ENCODE data around the gene CDK13.

Gene CDK13

GRCh38 chr7:40134428-40135316 lies 184.6 kb downstream of the CDK13 start, which contains the start of the genes MPLKIP and SUGCT (continued):
- peak; percentile 69 for TF ChIP-seq ZNF600 (tag by site-specific recombination; IDR thresholded peaks at IDR 0.05)
- no peak for TF ChIP-seq BCL11A (tag by site-specific recombination; IDR thresholded peaks at IDR 0.05; ENCODE audit: low read depth)
- no peak for TF ChIP-seq ZNF423 (tag by site-specific recombination; IDR thresholded peaks at IDR 0.05)
- no peak for TF ChIP-seq ZNF529 (tag by site-specific recombination; IDR thresholded peaks at IDR 0.05; ENCODE audit: insufficient replicate concordance)
- TF ChIP-seq ZNF169 (tag by site-specific recombination; IDR thresholded peaks at IDR 0.05) = 0 out of 2 replicates have a peak, but pooled peaks have one; percentile 24
- TF ChIP-seq ZNF175 (tag by site-specific recombination; IDR thresholded peaks at IDR 0.05) = no peak
- TF ChIP-seq MEIS1 (CRISPR knock-in tag; IDR thresholded peaks at IDR 0.05; ENCODE audit: borderline replicate concordance) = no peak
- no peak for TF ChIP-seq IKZF3 (tag by site-specific recombination; IDR thresholded peaks at IDR 0.05)
- no peak for TF ChIP-seq ZNF513 (tag by site-specific recombination; IDR thresholded peaks at IDR 0.05)
- peak; percentile 66; the same call in 1 of the 2 replicates for TF ChIP-seq ZSCAN23 (tag by site-specific recombination; IDR thresholded peaks at IDR 0.05)
- peak; percentile 77; the same call in 1 of the 2 replicates for TF ChIP-seq SALL2 (tag by site-specific recombination; IDR thresholded peaks at IDR 0.05; ENCODE audit: borderline replicate concordance)
- no peak for TF ChIP-seq ZNF239 (tag by site-specific recombination; IDR thresholded peaks at IDR 0.05)
- TF ChIP-seq ZIC2 (tag by site-specific recombination; IDR thresholded peaks at IDR 0.05) = peak; percentile 45; the same call in 1 of the 2 replicates
- no peak for TF ChIP-seq PRDM6 (tag by site-specific recombination; IDR thresholded peaks at IDR 0.05)
- TF ChIP-seq ZNF830 (tag by site-specific recombination; IDR thresholded peaks at IDR 0.05; ENCODE audit: low read depth) = no peak
- TF ChIP-seq ZNF24 (tag by site-specific recombination; IDR thresholded peaks at IDR 0.05) = peak; percentile 86
- TF ChIP-seq KLF8 (tag by site-specific recombination; IDR thresholded peaks at IDR 0.05) = peak; percentile 90
- no peak for TF ChIP-seq ZNF214 (tag by site-specific recombination; IDR thresholded peaks at IDR 0.05; ENCODE audit: borderline replicate concordance)
- TF ChIP-seq ZNF404 (tag by site-specific recombination; IDR thresholded peaks at IDR 0.05) = no peak
- peak; percentile 74 for TF ChIP-seq ZNF394 (tag by site-specific recombination; IDR thresholded peaks at IDR 0.05; ENCODE audit: borderline replicate concordance)
- TF ChIP-seq PRDM2 (tag by site-specific recombination; IDR thresholded peaks at IDR 0.05; ENCODE audit: borderline replicate concordance) = no peak
- TF ChIP-seq GLI2 (tag by site-specific recombination; IDR thresholded peaks at IDR 0.05; ENCODE audit: borderline replicate concordance, low read depth) = peak; percentile 4; the same call in 1 of the 2 replicates
- TF ChIP-seq ZNF324 (tag by site-specific recombination; IDR thresholded peaks at IDR 0.05) = peak; percentile 90
- no peak for TF ChIP-seq REPIN1 (tag by site-specific recombination; IDR thresholded peaks at IDR 0.05; ENCODE audit: low read depth)
- no peak for TF ChIP-seq PRDM4 (tag by site-specific recombination; IDR thresholded peaks at IDR 0.05)
- peak; percentile 95 for TF ChIP-seq ZNF501 (tag by site-specific recombination; IDR thresholded peaks at IDR 0.05)
- no peak; the same call in none of the 2 replicates for TF ChIP-seq ZFHX2 (tag by site-specific recombination; conservative IDR thresholded peaks at IDR 0.05)
- TF ChIP-seq ZFP37 (tag by site-specific recombination; IDR thresholded peaks at IDR 0.05) = peak; percentile 90
